Nephron (organoid): ENCODE data around the gene PBOV1.

Experiments used
- H3K27ac Mint-ChIP-seq, 3 experiments: 2 replicates each; pipeline ENCODE4 v1.8.0; 2020; ENCODE audit warnings: mixed read lengths in 3 of 3, mild to moderate bottlenecking in 2 of 3, moderate library complexity in 1 of 3
- H3K27me3 Mint-ChIP-seq: 2 replicates; pipeline ENCODE4 v1.8.0; 2021; ENCODE audit warnings: low read depth, mild to moderate bottlenecking, moderate library complexity, mixed read lengths
- H3K36me3 Mint-ChIP-seq: 2 replicates; pipeline ENCODE4 v1.8.0; 2020; ENCODE audit warnings: low read depth, mixed read lengths
- H3K4me1 Mint-ChIP-seq: 2 replicates; pipeline ENCODE4 v1.8.0; 2020; ENCODE audit warnings: mixed read lengths
- H3K4me3 Mint-ChIP-seq, 3 experiments: 2 replicates each; pipeline ENCODE4 v1.8.0; 2020; ENCODE audit warnings: mild to moderate bottlenecking in 3 of 3, mixed read lengths in 3 of 3, moderate library complexity in 2 of 3
- H3K9me3 Mint-ChIP-seq: 2 replicates; pipeline ENCODE4 v1.8.0; 2020; ENCODE audit warnings: mixed read lengths
- CTCF ChIP-seq, 3 experiments: fragments of 200-600 bp; sonication (generic); IDR thresholded peaks; one replicate each; pipeline ENCODE4 v1.5.0; 2021; ENCODE audit warnings: antibody characterized with exemption in 3 of 3; ENCODE audit not compliant: unreplicated experiment in 3 of 3

Gene PBOV1

GRCh38 chr6:138187156-138187555 is 31.1 kb downstream of the PBOV1 start:
- H3K36me3 Mint-ChIP-seq, result no peaks in the 10 kb centered on the region
- no peaks in the 10 kb centered on the region for H3K9me3 Mint-ChIP-seq
- TF ChIP-seq CTCF (IDR thresholded peaks at IDR 0.05; ENCODE audit: unreplicated experiment in 3 of 3), result no peak
- H3K27ac Mint-ChIP-seq, result no peak overlapping the region
- no peak overlapping the region for H3K4me3 Mint-ChIP-seq
- H3K27me3 Mint-ChIP-seq, result peaks cover 3% of the 10 kb centered on the region
- peaks cover 14% of the 10 kb centered on the region for H3K4me1 Mint-ChIP-seq

- Mint-ChIP-seq H3K4me3 (no peak overlapping the region), H3K9me3 (peaks cover 7% of the 10 kb centered on the region)
These were observed 34.1 kb downstream of the PBOV1 start for GRCh38 chr6:138184230-138184629.

GRCh38 chr6:138183790-138184134 is 34.5 kb downstream of the PBOV1 start:
- Mint-ChIP-seq H3K4me1 (peaks cover 14% of the 10 kb centered on the region), H3K27ac (no peak overlapping the region), H3K4me3 (no peak overlapping the region), H3K36me3 (no peaks in the 10 kb centered on the region), H3K9me3 (peaks cover 7% of the 10 kb centered on the region), H3K27me3 (peaks cover 3% of the 10 kb centered on the region)
- no peak for TF ChIP-seq CTCF (IDR thresholded peaks at IDR 0.05; ENCODE audit: unreplicated experiment in 3 of 3)

More at GRCh38 chr6:138184230-138184629, 34.1 kb downstream of the PBOV1 start:
- Mint-ChIP-seq H3K27ac (no peak overlapping the region), H3K4me1 (peaks cover 14% of the 10 kb centered on the region), H3K27me3 (peaks cover 3% of the 10 kb centered on the region), H3K36me3 (no peaks in the 10 kb centered on the region)
- no peak for TF ChIP-seq CTCF (IDR thresholded peaks at IDR 0.05; ENCODE audit: unreplicated experiment in 3 of 3)

DNA sequence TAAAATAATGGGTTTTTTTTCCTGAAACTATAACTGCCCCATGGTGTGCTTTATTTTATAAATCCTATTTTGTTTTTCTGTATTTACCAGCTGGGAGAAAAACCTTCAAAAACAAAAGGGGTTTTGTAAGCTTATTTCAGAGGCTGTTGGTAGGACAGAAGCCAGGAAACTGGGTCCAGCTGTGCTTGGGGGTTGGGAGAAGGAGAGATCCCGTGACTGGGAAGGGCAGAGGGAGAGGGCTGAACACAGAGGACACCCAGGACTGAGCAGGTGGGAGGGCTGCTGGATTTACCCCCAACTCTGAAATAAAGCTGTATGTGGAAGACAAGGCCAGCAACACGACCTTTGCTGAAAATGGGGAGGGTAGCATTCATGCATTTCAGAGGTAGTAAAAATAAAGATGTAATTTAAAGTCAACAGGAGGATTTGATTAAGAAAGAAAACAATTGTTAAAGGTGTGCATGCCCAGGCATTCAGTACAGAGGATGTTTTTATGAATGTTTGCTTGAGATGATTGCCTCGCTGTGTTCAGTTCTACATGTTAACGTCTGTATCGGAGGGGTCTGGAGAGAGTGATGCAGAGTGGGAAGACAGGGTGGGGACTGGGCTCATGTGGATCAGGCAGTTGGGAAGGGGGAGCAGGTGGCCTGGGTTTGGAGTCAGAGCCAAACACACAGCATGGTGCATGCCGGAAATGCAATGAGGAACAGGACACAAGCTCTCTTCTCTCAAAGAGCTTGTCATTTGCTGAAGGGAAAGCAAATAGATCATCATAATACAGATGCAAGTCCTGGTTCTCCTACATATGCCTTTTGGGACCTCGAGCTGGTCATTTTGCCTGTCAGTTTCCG is 35.1 kb downstream of the PBOV1 start:
- peaks cover 4% of the 10 kb centered on the region for H3K36me3 Mint-ChIP-seq
- TF ChIP-seq CTCF (IDR thresholded peaks at IDR 0.05; ENCODE audit: unreplicated experiment in 3 of 3), result no peak
- peaks cover 9% of the 10 kb centered on the region for H3K4me1 Mint-ChIP-seq
- peaks cover 12% of the 10 kb centered on the region for H3K9me3 Mint-ChIP-seq
- H3K27me3 Mint-ChIP-seq, result no peaks in the 10 kb centered on the region
- peak overlapping the region in 1 of 3 experiments; percentile 9 for H3K27ac Mint-ChIP-seq
- H3K4me3 Mint-ChIP-seq, result no peak overlapping the region

DNA sequence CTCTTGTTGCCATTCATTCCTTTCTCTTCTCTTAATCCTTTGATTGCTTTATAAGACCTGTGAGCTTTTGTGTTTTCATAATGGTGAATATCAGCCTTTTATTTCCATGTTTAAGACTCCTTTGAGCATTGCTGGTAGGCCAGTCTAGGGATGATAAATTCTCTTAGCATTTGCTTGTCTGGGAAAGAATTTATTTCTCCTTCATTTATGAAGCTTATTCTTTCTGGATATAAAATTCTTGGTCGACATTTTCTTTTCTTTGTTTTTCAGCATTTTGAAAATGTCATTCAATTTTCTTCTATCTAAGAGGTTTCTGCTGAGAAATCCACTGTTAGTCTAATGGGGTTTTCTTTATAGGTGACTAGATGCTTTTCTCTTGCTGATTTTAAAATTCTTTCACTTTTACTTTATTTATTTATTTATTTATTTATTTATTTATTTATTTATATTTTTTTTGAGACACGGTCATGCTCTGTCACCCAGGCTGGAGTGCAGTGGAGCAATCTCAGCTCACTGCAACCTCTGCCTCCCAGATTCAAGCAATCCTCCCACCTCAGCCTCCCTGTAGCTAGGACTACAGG is 41.5 kb downstream of the PBOV1 start:
- Mint-ChIP-seq H3K4me3 (no peak overlapping the region), H3K4me1 (no peaks in the 10 kb centered on the region), H3K36me3 (peaks cover 9% of the 10 kb centered on the region), H3K9me3 (peaks cover 30% of the 10 kb centered on the region), H3K27me3 (peaks cover 8% of the 10 kb centered on the region), H3K27ac (no peak overlapping the region)
- TF ChIP-seq CTCF (IDR thresholded peaks at IDR 0.05; ENCODE audit: unreplicated experiment in 3 of 3), result no peak
